Skeletal muscle tissue (tissue), 4 donors: Measurements from ENCODE around the gene ARFGAP2. TPM values are rescaled to one million over a fixed set of nuclear protein-coding genes. Genes with fewer than 3 reads are reported as not detected.
A peak's percentile ranks its signal among the peaks of the same experiment; 100 is the strongest.

ENCODE experiments used
- H3K27ac ChIP-seq: one replicate; pipeline ENCODE4 v1.7.0; 2013; ENCODE audit warnings: mild to moderate bottlenecking, low read depth, low read length, inconsistent platforms
- H3K27me3 ChIP-seq, 3 donors: one replicate each; pipeline ENCODE4 v1.7.0; 2013; ENCODE audit warnings: low read length in 3 of 3; ENCODE audit not compliant: control insufficient read depth in 3 of 3, insufficient read depth in 3 of 3
- H3K36me3 ChIP-seq, 3 donors: one replicate each; pipeline ENCODE4 v1.7.0; 2013; ENCODE audit warnings: low read length in 3 of 3; ENCODE audit not compliant: control insufficient read depth in 3 of 3, insufficient read depth in 3 of 3
- H3K4me1 ChIP-seq, 3 donors: one replicate each; pipeline ENCODE4 v1.7.0; 2013; ENCODE audit warnings: low read length in 3 of 3, mild to moderate bottlenecking in 3 of 3; ENCODE audit not compliant: control insufficient read depth in 3 of 3, insufficient read depth in 3 of 3
- H3K4me3 ChIP-seq, 3 donors: one replicate each; pipeline ENCODE4 v1.7.0; 2013; ENCODE audit warnings: low read length in 3 of 3
- H3K9ac ChIP-seq, 3 donors: one replicate each; pipeline ENCODE4 v1.7.0; 2013; ENCODE audit warnings: low read length in 3 of 3, mild to moderate bottlenecking in 3 of 3, moderate library complexity in 2 of 3, low read depth in 1 of 3
- H3K9me3 ChIP-seq, 3 donors: one replicate each; pipeline ENCODE4 v1.7.0; 2013; ENCODE audit warnings: low read length in 3 of 3; ENCODE audit not compliant: control insufficient read depth in 3 of 3
- total RNA-seq: library from RNA; depleted of rRNA; stranded (reverse); fragments of >200 nt; gene quantifications from one replicate; pipeline ENCODE4 v1.2.3, GENCODE V29; 2014
- donor health status: Osteomylitis.

ARFGAP2 gene
- total RNA-seq, 1 donor from 2014 or later: 105 TPM

DNA sequence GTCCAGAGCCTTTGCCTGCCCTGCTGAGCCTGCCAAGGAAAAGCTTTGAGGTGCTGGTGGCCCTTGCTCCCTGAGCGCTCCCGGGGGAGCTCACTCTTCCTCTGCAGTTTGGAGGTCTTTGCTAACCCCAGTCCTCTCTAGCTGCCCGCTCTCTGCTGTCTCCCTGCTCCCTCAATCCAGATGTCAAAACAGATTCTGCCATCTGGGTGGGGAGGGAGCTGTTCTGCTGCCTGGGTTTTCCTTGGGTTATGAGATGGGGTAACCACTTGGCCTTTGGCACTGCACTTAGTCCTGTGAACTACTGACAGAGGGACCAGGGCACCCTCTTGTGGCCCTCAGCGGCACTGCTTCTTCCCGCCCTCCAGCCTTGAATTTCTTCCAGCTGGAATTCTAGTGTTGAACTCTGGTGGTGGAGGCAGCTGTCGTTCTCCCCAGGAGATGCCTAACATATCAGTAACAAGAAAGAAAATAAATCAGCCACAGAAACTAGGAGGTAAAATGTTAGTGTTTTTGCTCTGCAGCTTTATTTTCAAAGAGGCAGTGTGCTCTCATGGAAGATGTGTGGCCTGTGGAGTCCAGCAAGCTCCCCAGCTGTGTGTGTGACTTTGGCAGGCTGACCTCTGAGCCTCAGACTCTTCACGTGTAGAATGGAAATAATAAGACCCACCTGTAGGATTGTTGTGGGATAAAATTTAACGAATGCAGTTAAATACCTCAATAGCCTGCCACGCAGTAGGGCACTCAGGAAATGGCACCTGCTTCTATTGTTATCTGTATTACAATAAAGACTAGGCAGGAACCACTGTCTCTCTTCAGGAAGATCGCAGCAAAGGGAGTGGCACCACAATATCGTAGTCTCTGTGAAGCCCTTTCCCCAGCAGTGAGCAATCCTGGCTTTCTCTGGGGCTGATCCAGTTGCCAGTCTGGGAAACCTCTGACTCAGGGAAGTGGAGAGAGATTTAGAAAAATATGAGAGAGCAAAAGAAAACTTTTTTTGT, 23.4 kb downstream of the ARFGAP2 start:
- H3K27ac ChIP-seq: peak overlapping the region; percentile 55
- H3K4me3 ChIP-seq: peak overlapping the region in 1 of 3 donors; percentile 15
- peaks cover 24 to 40% (median 28%) of the 10 kb centered on the region in 3 donors for H3K4me1 ChIP-seq
- peak overlapping the region in 2 of 3 donors; percentile 47 to 54 for H3K9ac ChIP-seq
- no peaks in the 10 kb centered on the region for H3K27me3 ChIP-seq
- H3K36me3 ChIP-seq: peaks cover 2 to 8% (median 7%) of the 10 kb centered on the region in 3 donors
- no peaks in the 10 kb centered on the region for H3K9me3 ChIP-seq

DNA sequence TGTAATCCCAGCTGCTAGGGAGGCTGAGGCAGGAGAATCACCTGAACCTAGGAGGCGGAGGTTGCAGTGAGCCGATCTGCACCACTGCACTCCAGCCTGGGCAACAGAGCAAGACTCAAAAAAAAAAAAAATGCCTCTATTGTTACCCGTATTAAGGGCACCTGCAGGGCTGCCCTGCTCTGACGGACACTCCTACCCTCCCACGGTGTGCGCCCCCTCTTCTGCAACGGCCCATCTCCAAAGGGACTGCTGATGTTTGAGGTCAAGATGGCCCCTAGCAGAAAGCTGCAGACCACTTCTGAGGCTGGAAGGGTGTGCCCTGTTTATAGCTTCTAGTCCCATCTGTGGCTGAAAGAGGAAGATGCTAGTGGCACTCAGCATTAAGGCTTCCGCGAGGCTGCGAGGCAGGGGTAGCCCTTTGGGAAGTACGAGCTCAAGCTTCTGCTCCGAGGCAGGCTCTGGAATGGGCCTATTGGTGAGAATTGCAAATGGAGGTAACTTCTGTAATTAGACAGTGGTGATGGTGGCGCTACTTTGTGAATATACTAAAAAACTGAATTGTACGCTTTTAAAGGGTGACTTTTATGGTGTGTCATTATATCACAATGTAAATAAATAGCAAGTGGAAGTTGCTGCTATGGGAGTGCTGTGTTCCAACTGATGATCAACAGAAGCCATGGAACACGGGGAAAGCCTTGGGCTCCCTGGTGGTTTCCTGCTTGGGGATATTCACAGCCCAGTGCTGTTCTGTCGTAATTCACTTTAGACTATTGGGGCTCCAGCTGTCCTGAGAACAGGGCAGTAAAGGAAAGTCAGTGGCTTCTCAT, 24.3 kb downstream of the ARFGAP2 start:
- Histone ChIP-seq H3K27me3 (no peaks in the 10 kb centered on the region), H3K4me3 (no peak overlapping the region), H3K9ac (no peak overlapping the region), H3K9me3 (no peaks in the 10 kb centered on the region), H3K4me1 (peaks cover 25 to 40% (median 30%) of the 10 kb centered on the region in 3 donors), H3K27ac (no peak overlapping the region), H3K36me3 (peaks cover 2 to 8% (median 7%) of the 10 kb centered on the region in 3 donors)

GRCh38 chr11:47149782-47150181, 26.9 kb downstream of the ARFGAP2 start:
- Histone ChIP-seq H3K36me3 (no peaks in the 10 kb centered on the region), H3K4me1 (peaks cover 25 to 35% (median 30%) of the 10 kb centered on the region in 3 donors), H3K9me3 (no peaks in the 10 kb centered on the region), H3K9ac (no peak overlapping the region), H3K27ac (no peak overlapping the region), H3K27me3 (no peaks in the 10 kb centered on the region), H3K4me3 (no peak overlapping the region)

- peaks cover 25 to 35% (median 30%) of the 10 kb centered on the region in 3 donors for H3K4me1 ChIP-seq
- no peaks in the 10 kb centered on the region for H3K27me3 ChIP-seq
- H3K27ac ChIP-seq: peak overlapping the region; percentile 28
- no peaks in the 10 kb centered on the region for H3K36me3 ChIP-seq
- H3K9ac ChIP-seq: peak overlapping the region in 1 of 3 donors; percentile 47
- H3K4me3 ChIP-seq: peak overlapping the region in 1 of 3 donors; percentile 13
- no peaks in the 10 kb centered on the region for H3K9me3 ChIP-seq
Observed at GRCh38 chr11:47148903-47149531, 27.7 kb downstream of the ARFGAP2 start.

GRCh38 chr11:47148270-47148669, 28.4 kb downstream of the ARFGAP2 start:
- peaks cover 21 to 30% (median 24%) of the 10 kb centered on the region in 3 donors for H3K4me1 ChIP-seq
- no peaks in the 10 kb centered on the region for H3K36me3 ChIP-seq
- no peaks in the 10 kb centered on the region for H3K27me3 ChIP-seq
- H3K27ac ChIP-seq: peak overlapping the region; percentile 28
- H3K9ac ChIP-seq: no peak overlapping the region
- no peak overlapping the region for H3K4me3 ChIP-seq
- no peaks in the 10 kb centered on the region for H3K9me3 ChIP-seq

- no peak overlapping the region for H3K27ac ChIP-seq
- no peaks in the 10 kb centered on the region for H3K36me3 ChIP-seq
- H3K4me3 ChIP-seq: no peak overlapping the region
- no peaks in the 10 kb centered on the region for H3K27me3 ChIP-seq
- H3K9me3 ChIP-seq: no peaks in the 10 kb centered on the region
- H3K9ac ChIP-seq: no peak overlapping the region
- H3K4me1 ChIP-seq: peaks cover 15 to 30% (median 25%) of the 10 kb centered on the region in 3 donors
Observed at GRCh38 chr11:47147681-47148080, 29.0 kb downstream of the ARFGAP2 start.

DNA sequence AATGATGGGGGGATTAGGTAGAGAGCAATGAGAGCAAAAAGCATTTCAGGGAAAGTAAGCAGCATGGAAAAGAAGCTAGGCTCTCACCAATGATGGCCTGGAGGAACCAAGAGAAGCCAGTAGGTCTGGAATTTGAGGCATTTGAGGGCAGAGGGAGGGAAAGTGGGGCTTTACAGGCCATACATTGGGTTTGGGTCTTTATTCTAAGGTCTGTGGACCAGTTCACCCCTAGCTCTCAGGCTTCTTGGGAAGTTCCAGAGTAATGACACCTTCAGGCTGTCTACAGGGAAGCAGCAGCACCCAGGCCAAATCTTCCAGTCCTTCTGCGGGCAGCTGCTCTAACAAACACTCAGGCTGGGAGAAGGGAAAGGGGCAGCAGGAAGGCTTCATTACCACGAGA, 29.4 kb downstream of the ARFGAP2 start:
- Histone ChIP-seq H3K9ac (no peak overlapping the region), H3K27ac (no peak overlapping the region), H3K9me3 (no peaks in the 10 kb centered on the region), H3K4me3 (no peak overlapping the region), H3K4me1 (peaks cover 15 to 27% (median 24%) of the 10 kb centered on the region in 3 donors), H3K27me3 (no peaks in the 10 kb centered on the region), H3K36me3 (no peaks in the 10 kb centered on the region)

- H3K9ac ChIP-seq: no peak overlapping the region
- H3K27ac ChIP-seq: no peak overlapping the region
- H3K9me3 ChIP-seq: no peaks in the 10 kb centered on the region
- no peaks in the 10 kb centered on the region for H3K36me3 ChIP-seq
- H3K4me3 ChIP-seq: no peak overlapping the region
- H3K27me3 ChIP-seq: no peaks in the 10 kb centered on the region
- peaks cover 14 to 20% (median 18%) of the 10 kb centered on the region in 3 donors for H3K4me1 ChIP-seq
Observed at GRCh38 chr11:47144541-47144940, 32.1 kb downstream of the ARFGAP2 start.

DNA sequence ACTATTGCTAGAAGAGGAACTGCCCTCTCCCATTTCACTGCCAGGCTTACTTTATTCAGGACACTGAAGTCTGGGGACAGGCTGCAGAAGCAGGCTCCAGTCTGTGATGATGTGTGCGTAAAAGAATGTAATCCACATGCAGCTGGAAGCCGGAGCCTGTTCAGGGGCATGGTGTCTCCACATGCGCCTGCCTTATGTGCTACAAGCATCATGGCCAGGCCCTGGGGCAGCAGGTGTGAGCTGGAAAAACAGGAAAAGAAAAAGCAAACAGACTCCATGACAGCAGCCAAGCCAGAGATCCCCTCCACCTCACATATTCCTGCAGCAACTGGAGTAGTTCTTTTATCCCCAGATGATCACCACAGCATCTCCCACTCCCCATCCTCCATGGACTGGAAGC, 33.4 kb downstream of the ARFGAP2 start:
- Histone ChIP-seq H3K9me3 (no peaks in the 10 kb centered on the region), H3K4me1 (peaks cover 2 to 8% (median 5%) of the 10 kb centered on the region in 3 donors), H3K27me3 (no peaks in the 10 kb centered on the region), H3K4me3 (no peak overlapping the region), H3K27ac (no peak overlapping the region), H3K9ac (no peak overlapping the region), H3K36me3 (no peaks in the 10 kb centered on the region)
